ENCODE measurements around the gene IRX5.
A peak's percentile ranks its signal among the peaks of the same experiment; 100 is the strongest.

IRX5 gene

DNA sequence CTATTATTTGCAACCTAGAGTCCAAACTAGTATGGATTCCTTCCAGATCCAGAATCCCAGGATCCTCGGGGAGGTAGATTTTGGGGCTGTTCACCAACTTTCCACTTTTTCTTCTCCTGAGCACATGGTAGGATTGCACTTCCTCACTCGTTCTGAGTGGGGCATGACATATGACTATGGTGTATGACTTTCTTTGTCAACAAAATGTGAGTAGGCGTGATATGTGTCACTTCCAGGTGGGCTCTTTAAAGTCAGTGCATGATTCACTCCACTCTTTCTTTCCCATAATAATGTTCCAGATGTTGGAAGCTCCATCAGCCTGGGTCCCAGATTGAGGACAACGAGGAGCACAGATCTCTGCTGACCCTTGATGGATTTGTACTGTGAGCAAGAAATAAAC lies 21.5 kb downstream of the IRX5 start:
- TF ChIP-seq CTCF (conservative IDR thresholded peaks at IDR 0.05) = no peak
- H3K27ac ChIP-seq = no peak overlapping the region

DNA sequence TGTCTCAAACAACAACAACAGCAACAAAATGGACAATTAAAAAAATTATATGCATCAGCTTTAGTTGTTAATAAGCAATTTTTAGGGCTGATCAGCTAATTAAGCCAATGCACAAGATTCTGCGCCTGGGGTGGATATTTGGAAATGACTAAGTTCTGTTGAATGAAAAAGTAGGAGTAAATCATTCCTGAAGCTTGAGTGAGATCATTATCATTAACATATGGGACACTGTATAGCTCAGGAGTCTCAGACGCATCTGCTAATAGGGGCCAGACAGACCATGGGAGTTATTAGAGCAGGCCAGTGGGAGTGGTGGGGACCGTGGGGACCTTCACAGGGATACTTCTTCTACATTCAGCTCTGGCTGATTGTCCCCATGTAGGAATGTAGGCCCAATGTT lies 22.8 kb downstream of the IRX5 start:
- no peak for TF ChIP-seq CTCF (conservative IDR thresholded peaks at IDR 0.05)
- no peak overlapping the region for H3K27ac ChIP-seq

- H3K27ac ChIP-seq = no peak overlapping the region
- TF ChIP-seq CTCF (conservative IDR thresholded peaks at IDR 0.05) = no peak
Measured at GRCh38 chr16:54954220-54954619, 23.6 kb downstream of the IRX5 start.

DNA sequence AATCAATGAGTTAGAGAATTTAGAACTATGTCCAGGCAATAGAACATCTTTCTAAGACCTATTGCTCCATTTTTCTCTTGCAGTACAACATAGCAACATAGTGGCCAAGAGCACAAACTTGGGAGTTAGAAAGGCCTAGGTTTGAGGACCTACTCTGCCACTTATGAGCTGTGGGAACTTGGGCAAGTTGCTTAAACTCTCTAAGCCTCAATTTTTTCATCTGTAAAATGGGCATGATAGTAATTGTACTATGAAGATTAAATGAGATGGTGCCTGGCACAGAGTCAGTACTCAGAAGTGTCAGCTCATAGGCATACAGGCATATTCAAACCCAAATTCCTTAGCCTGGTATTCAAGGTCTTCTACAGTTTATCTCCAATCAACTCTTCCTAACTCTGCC lies 25.1 kb downstream of the IRX5 start:
- no peak for TF ChIP-seq CTCF (conservative IDR thresholded peaks at IDR 0.05)

GRCh38 chr16:54957403-54958166 lies 26.9 kb downstream of the IRX5 start:
- peak; percentile 71 for TF ChIP-seq CTCF (conservative IDR thresholded peaks at IDR 0.05)
- no peak overlapping the region for H3K27ac ChIP-seq

More for the DNA sequence above, 25.1 kb downstream of the IRX5 start:
- no peak overlapping the region for H3K27ac ChIP-seq

DNA sequence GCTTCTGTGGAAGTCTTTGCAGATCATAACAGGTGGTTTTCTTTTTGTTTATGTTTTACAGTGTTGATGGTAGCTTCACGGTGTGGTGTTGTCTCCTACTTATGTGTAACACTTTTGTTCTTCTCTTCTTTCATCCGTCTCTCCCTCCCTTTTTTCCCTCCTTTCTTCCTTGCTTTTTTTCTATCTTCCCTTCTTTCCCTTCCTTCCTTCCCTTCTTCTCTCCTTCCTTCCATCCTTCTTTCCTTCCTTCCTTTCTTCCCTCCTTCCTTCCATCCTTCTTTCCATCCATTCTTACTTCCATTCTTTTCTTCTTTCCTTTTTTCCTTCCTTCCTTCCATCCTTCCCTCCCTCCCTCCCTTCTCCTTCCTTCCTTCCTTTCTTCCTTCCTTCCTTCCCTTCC lies 31.4 kb downstream of the IRX5 start:
- TF ChIP-seq CTCF (conservative IDR thresholded peaks at IDR 0.05) = no peak
- H3K27ac ChIP-seq = no peak overlapping the region

DNA sequence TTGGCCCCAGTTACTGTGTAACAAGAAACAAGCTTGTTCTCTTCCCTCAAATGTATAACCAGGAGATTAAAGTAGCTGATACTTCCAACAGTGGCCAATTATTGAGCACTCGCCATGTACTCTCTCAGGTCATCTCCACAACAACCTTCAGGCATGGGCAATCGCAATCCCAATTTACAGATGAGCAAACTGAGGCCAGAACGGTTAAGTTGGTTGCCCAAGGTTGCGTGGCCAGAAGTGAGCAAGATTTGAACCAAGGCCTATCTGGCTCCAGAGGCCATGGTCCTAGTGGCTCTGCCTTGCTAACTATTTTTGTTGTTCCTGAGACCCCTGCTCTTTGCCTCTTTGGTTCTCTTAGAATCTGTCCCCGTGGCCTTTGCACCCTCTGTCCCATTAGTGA lies 33.6 kb downstream of the IRX5 start:
- no peak for TF ChIP-seq CTCF (conservative IDR thresholded peaks at IDR 0.05)
- H3K27ac ChIP-seq = no peak overlapping the region

Data from VCaP (cell line).